SK-N-MC (cell line): ENCODE data around the gene ZNF501.

Experiments
- EZH2 ChIP-seq: fragments of 200-600 bp; sonication (generic); IDR thresholded peaks from one replicate; pipeline ENCODE4 v1.6.1; 2017; ENCODE audit warnings: antibody characterized with exemption
- FOXP2 ChIP-seq: optimal IDR thresholded peaks from 2 replicates; pipeline ENCODE3; 2011; ENCODE audit warnings: mild to moderate bottlenecking, moderate library complexity; ENCODE audit not compliant: insufficient read depth; ENCODE audit errors: extremely low read length, control extremely low read depth
- POLR2AphosphoS5 ChIP-seq: IDR thresholded peaks from 2 replicates; pipeline ENCODE4 v1.6.1; 2012; ENCODE audit warnings: mild to moderate bottlenecking, low read depth, low read length, borderline replicate concordance

DNA sequence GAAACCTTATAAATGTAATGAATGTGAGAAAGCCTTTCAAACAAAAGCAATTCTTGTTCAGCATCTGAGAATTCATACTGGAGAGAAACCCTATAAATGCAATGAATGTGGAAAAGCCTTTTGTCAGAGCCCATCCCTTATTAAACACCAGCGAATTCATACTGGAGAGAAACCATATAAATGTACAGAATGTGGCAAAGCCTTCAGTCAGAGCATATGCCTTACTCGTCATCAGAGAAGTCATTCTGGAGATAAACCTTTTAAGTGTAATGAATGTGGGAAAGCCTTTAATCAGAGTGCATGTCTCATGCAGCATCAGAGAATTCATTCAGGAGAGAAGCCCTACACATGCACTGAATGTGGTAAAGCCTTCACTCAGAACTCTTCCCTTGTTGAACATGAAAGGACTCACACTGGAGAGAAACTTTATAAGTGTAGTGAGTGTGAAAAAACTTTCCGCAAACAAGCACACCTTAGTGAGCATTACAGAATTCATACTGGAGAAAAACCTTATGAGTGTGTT lies 5.3 kb downstream of the ZNF501 start:
- TF ChIP-seq POLR2AphosphoS5, result no peak
- TF ChIP-seq EZH2, result no peak
- no peak for TF ChIP-seq FOXP2
